ENCODE data around the gene ASPSCR1.

DNA sequence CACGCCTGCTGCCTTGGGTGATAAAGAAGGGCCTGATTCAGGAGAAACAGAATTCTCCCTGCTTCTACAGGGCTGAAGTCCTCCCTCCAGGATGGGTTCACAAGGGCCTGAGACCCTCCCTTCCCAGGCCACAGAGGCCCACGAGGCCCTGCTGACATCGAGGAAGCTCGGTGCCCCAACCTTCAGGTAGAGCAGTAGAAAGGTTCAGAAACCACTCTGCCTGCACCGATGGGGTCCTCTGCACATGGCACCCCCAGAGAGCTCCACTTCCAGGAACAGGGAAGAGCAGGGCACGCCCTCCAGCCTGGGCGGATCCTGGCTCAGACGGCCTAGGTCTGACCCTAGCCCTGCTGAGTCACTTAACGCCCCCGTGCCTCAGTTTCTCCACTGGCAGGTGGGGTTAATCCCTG is 44.5 kb downstream of the ASPSCR1 start:
- no peak for TF ChIP-seq CTCF (IDR thresholded peaks at IDR 0.05)
- TF ChIP-seq POLR2A (IDR thresholded peaks at IDR 0.05): no peak
